Neural cell (in vitro differentiated cells): ENCODE measurements around the gene TFAM. TPM values are rescaled to one million over a fixed set of nuclear protein-coding genes. Genes with fewer than 3 reads are reported as not detected.

Source experiments
- H2AFZ ChIP-seq: fragments of 200-600, 300-800 bp; sonication (generic), shearing (Covaris generic); 2 replicates; pipeline ENCODE4 v1.6.0; 2014; ENCODE audit warnings: low read depth, mild to moderate bottlenecking, antibody characterized with exemption, low read length, moderate library complexity
- H3F3A ChIP-seq: fragments of 200-600 bp; shearing (Covaris generic); 2 replicates; pipeline ENCODE4 v1.6.1; 2016; ENCODE audit warnings: mild to moderate bottlenecking, moderate library complexity, mixed read lengths, antibody characterized with exemption, low read length; ENCODE audit not compliant: insufficient read depth, poor library complexity, severe bottlenecking
- H3K27ac ChIP-seq: fragments of 200-600, 300-800 bp; sonication (generic), shearing (Covaris generic); 2 replicates; pipeline ENCODE4 v1.5.1; 2014; ENCODE audit warnings: mild to moderate bottlenecking, low read length, moderate library complexity
- H3K27me3 ChIP-seq: fragments of 300-800, 200-600 bp; sonication (generic), shearing (Covaris generic); 2 replicates; pipeline ENCODE4 v1.6.0; 2014; ENCODE audit warnings: mild to moderate bottlenecking, low read depth, low read length, moderate library complexity; ENCODE audit not compliant: insufficient read depth
- H3K36me3 ChIP-seq: fragments of 300-800, 200-600 bp; sonication (generic), shearing (Covaris generic); 2 replicates; pipeline ENCODE4 v1.5.1; 2014; ENCODE audit warnings: mild to moderate bottlenecking, antibody characterized with exemption, low read length, moderate library complexity; ENCODE audit not compliant: insufficient read depth
- H3K4me2 ChIP-seq: fragments of 300-800, 200-600 bp; sonication (generic), shearing (Covaris generic); 2 replicates; pipeline ENCODE4 v1.6.0; 2014; ENCODE audit warnings: mild to moderate bottlenecking, low read length
- H3K4me3 ChIP-seq: fragments of 300-800, 200-600 bp; sonication (generic), shearing (Covaris generic); 2 replicates; pipeline ENCODE4 v1.5.1; 2014; ENCODE audit warnings: mild to moderate bottlenecking, low read length, moderate library complexity
- H3K79me2 ChIP-seq: fragments of 200-600 bp; shearing (Covaris generic); replicated peaks from 2 replicates; pipeline ENCODE4 v1.6.0; 2014; ENCODE audit warnings: mild to moderate bottlenecking, low read length, moderate library complexity; ENCODE audit not compliant: insufficient read depth
- H3K9ac ChIP-seq: fragments of 300-800, 200-600 bp; sonication (generic), shearing (Covaris generic); 2 replicates; pipeline ENCODE4 v1.6.1; 2016; ENCODE audit warnings: mild to moderate bottlenecking, low read length, mixed read lengths
- H3K9me2 ChIP-seq: fragments of 200-600 bp; shearing (Covaris generic); 2 replicates; pipeline ENCODE4 v1.6.1; 2016; ENCODE audit warnings: mild to moderate bottlenecking, low read length, mixed read lengths; ENCODE audit not compliant: insufficient read depth
- H3K9me3 ChIP-seq: fragments of 200-600, 300-800 bp; sonication (generic), shearing (Covaris generic); 2 replicates; pipeline ENCODE4 v1.6.1; 2016; ENCODE audit warnings: mild to moderate bottlenecking, mixed run types, low read length, moderate library complexity, mixed read lengths
- H4K20me1 ChIP-seq: fragments of 200-600 bp; shearing (Covaris generic); 2 replicates; pipeline ENCODE4 v1.6.1; 2016; ENCODE audit warnings: mild to moderate bottlenecking, mixed run types; ENCODE audit not compliant: insufficient read depth
- EP300 ChIP-seq: fragments of 450-650 bp; conservative IDR thresholded peaks from 2 replicates; pipeline ENCODE4 v1.6.1; 2014; ENCODE audit warnings: antibody characterized with exemption, mild to moderate bottlenecking, moderate library complexity; ENCODE audit not compliant: poor library complexity, severe bottlenecking
- EZH2 ChIP-seq: fragments of 200-600, 300-800 bp; shearing (Covaris generic), sonication (generic); IDR thresholded peaks from 2 replicates; pipeline ENCODE4 v1.6.1; 2014; ENCODE audit warnings: antibody characterized with exemption, low read length, borderline replicate concordance, mild to moderate bottlenecking; ENCODE audit not compliant: insufficient read depth, poor library complexity, severe bottlenecking
- MXI1 ChIP-seq: fragments of 450-650 bp; conservative IDR thresholded peaks from 2 replicates; pipeline ENCODE4 v1.6.1; 2014; ENCODE audit warnings: antibody characterized with exemption, mild to moderate bottlenecking; ENCODE audit not compliant: poor library complexity, severe bottlenecking
- POLR2AphosphoS5 ChIP-seq: IDR thresholded peaks from 2 replicates; pipeline ENCODE4 v1.6.1; 2012
- RAD21 ChIP-seq: fragments of 450-650 bp; conservative IDR thresholded peaks from 2 replicates; pipeline ENCODE4 v1.6.1; 2014; ENCODE audit warnings: antibody characterized with exemption, mild to moderate bottlenecking, moderate library complexity
- REST ChIP-seq: IDR thresholded peaks from 2 replicates; pipeline ENCODE4 v1.6.1; 2012; ENCODE audit warnings: borderline replicate concordance
- SMC3 ChIP-seq: fragments of 450-650 bp; conservative IDR thresholded peaks from 2 replicates; pipeline ENCODE4 v1.6.1; 2014; ENCODE audit warnings: antibody characterized with exemption, mild to moderate bottlenecking, moderate library complexity; ENCODE audit not compliant: poor library complexity
- TAF1 ChIP-seq: IDR thresholded peaks from 2 replicates; pipeline ENCODE4 v1.6.1; 2012; ENCODE audit warnings: low read depth
- polyA plus RNA-seq: library from polyadenylated mRNA; depleted of rRNA; stranded (reverse); fragments of >200 nt; gene quantifications from 2 replicates; pipeline ENCODE4 v1.2.3, GENCODE V29; 2014
- TF ChIP-seq, protein P1 (sequence below): fragments of 450-650 bp; IDR thresholded peaks from 2 replicates; pipeline ENCODE4 v1.5.1; 2014; ENCODE audit warnings: antibody characterized with exemption, mild to moderate bottlenecking, moderate library complexity; ENCODE audit not compliant: poor library complexity, severe bottlenecking

TFAM gene
- polyA plus RNA-seq, 1 donor from 2014 or later = 27.2 TPM

DNA sequence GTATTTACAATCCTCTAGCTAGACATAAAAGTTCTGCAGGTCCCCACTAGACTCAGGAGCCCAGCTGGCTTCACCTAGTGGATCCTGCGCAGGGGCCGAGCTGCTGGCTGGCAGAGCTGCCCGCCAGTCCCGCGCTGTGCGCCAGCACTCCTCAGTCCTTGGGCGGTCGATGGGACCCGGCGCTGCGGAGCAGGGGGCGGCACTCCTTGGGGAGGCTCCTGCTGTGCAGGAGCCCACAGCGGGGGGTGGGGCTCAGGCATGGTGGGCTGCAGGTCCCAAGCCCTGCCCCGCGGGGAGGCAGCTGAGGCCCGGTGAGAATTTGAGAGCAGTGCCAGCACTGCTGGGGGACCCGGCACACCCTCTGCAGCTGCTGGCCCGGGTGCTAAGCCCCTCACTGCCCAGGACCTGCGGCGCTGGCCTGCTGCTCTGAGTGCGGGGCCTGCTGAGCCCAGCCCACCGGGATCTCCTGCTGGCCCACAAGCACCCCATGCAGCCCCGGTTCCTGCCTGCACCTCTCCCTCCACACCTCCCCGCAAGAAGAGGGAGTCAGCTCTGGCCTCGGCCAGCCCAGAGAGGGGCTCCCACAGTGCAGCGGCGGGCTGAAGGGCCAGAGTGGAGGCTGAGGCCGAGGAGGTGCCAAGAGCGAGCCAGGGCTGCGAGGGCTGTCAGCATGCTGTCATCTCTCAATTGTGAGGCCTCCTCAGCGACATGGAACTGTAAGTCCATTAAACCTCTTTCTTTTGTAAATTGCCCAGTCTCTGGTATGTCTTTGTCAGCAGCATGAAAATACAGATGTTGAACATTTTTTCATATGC, 63.1 kb downstream of the TFAM start:
- no peaks in the 10 kb centered on the region for H3K79me2 ChIP-seq
- TF ChIP-seq EZH2 (no peak), POLR2AphosphoS5 (no peak), EP300 (no peak), SMC3 (no peak), TAF1 (no peak), RAD21 (no peak), REST (no peak), MXI1 (no peak)
- TF ChIP-seq, protein P1, sequence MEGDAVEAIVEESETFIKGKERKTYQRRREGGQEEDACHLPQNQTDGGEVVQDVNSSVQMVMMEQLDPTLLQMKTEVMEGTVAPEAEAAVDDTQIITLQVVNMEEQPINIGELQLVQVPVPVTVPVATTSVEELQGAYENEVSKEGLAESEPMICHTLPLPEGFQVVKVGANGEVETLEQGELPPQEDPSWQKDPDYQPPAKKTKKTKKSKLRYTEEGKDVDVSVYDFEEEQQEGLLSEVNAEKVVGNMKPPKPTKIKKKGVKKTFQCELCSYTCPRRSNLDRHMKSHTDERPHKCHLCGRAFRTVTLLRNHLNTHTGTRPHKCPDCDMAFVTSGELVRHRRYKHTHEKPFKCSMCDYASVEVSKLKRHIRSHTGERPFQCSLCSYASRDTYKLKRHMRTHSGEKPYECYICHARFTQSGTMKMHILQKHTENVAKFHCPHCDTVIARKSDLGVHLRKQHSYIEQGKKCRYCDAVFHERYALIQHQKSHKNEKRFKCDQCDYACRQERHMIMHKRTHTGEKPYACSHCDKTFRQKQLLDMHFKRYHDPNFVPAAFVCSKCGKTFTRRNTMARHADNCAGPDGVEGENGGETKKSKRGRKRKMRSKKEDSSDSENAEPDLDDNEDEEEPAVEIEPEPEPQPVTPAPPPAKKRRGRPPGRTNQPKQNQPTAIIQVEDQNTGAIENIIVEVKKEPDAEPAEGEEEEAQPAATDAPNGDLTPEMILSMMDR = no peak
- no peaks in the 10 kb centered on the region for H3K9me3 ChIP-seq
- no peaks in the 10 kb centered on the region for H4K20me1 ChIP-seq
- H3K27ac ChIP-seq = no peak overlapping the region
- H3F3A ChIP-seq = no peaks in the 10 kb centered on the region
- no peak overlapping the region for H3K4me3 ChIP-seq
- no peaks in the 10 kb centered on the region for H3K36me3 ChIP-seq
- H3K9ac ChIP-seq = no peak overlapping the region
- H2AFZ ChIP-seq = no peak overlapping the region
- no peaks in the 10 kb centered on the region for H3K9me2 ChIP-seq
- no peak overlapping the region for H3K4me2 ChIP-seq
- no peaks in the 10 kb centered on the region for H3K27me3 ChIP-seq

Other genes starting within 250 kb of the TFAM start
- 11.4 and 11.7 TPM in 2 replicates for gene IPMK, start 117.5 kb upstream of the TFAM start, polyA plus RNA-seq
- gene CISD1, start 116.2 kb upstream of the TFAM start, polyA plus RNA-seq = 86.3 and 104 TPM in 2 replicates
- gene UBE2D1, start 50.4 kb upstream of the TFAM start, polyA plus RNA-seq = 68.6 and 89.8 TPM in 2 replicates
- 7.6 and 10.8 TPM in 2 replicates for gene BICC1, start 127.5 kb downstream of the TFAM start, polyA plus RNA-seq